Epithelial cell of esophagus (primary cell): ENCODE data around the gene ERP27.

Source experiments
- DNase-seq: peaks from one replicate; pipeline ENCODE4 v3.0.0; 2010; ENCODE audit warnings: low read depth
- H3K4me3 ChIP-seq: 2 replicates; pipeline ENCODE4 v1.5.1; 2011; ENCODE audit warnings: mild to moderate bottlenecking, low read length, control low read depth
- CTCF ChIP-seq: IDR thresholded peaks from 2 replicates; pipeline ENCODE4 v1.5.1; 2011; ENCODE audit warnings: low read depth, mild to moderate bottlenecking, low read length, control low read depth, inconsistent platforms; ENCODE audit not compliant: insufficient read depth; ENCODE audit errors: missing control alignments

Gene ERP27

DNA sequence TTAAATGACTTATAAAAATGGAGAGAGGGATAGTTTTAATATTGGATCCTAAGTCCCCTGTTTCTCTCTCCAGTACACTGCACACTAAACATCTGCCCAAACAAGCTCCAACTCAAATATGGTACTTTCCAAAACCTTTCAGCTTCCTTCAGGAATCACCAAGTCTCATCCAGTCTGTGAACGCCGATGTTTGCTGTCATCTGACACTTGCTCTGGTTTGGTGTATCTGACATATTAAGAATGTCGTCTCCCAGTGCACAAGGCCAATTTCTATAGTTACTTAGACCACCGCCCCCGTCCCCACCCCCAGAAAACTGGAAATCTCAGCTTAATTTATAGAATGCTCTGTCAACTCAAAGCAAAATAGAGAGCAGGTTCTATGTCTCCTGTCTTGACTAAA is 47.6 kb downstream of the ERP27 start:
- DNase-seq = no peak
- no peak for TF ChIP-seq CTCF
- no peak overlapping the region for H3K4me3 ChIP-seq

- no peak overlapping the region for H3K4me3 ChIP-seq
These were observed 52.1 kb downstream of the ERP27 start for GRCh38 chr12:14886271-14886670.

GRCh38 chr12:14885718-14886221 is 52.6 kb downstream of the ERP27 start, which contains the start of gene MGP:
Gene MGP, minus strand, starts transcription at chr12:14885854. Its CDS starts 63 bp downstream, at chr12:14885791.
- no peak within 1 kb of the TSS for H3K4me3 ChIP-seq
- TF ChIP-seq CTCF = no peak
- DNase-seq = no peak

More at GRCh38 chr12:14886271-14886670, 52.1 kb downstream of the ERP27 start:
- DNase-seq = peak; percentile 28
- TF ChIP-seq CTCF = no peak

GRCh38 chr12:14884458-14884878 is 53.9 kb downstream of the ERP27 start:
- TF ChIP-seq CTCF = no peak
- H3K4me3 ChIP-seq = no peak overlapping the region
- peak; percentile 68 for DNase-seq

- no peak for DNase-seq
- H3K4me3 ChIP-seq = no peak overlapping the region
- TF ChIP-seq CTCF = no peak
These were observed 54.7 kb downstream of the ERP27 start for GRCh38 chr12:14883686-14884085.

GRCh38 chr12:14880890-14881453 is 57.4 kb downstream of the ERP27 start:
- DNase-seq = no peak
- no peak overlapping the region for H3K4me3 ChIP-seq
- TF ChIP-seq CTCF = no peak
